Neuronal stem cell (in vitro differentiated cells): ENCODE data around the gene CARMIL1.

ENCODE experiments used
- DNase-seq: peaks from one replicate; pipeline ENCODE4 v3.0.0-alpha.2; 2013; ENCODE audit warnings: low spot score
- H2AFZ ChIP-seq: one replicate; pipeline ENCODE4 v1.6.1; 2013; ENCODE audit warnings: mild to moderate bottlenecking, low read length, inconsistent platforms
- H2AK5ac ChIP-seq: 2 replicates; pipeline ENCODE4 v1.6.1; 2013; ENCODE audit warnings: low read depth, mild to moderate bottlenecking, inconsistent platforms, low read length, moderate library complexity, mixed read lengths
- H2BK120ac ChIP-seq: 2 replicates; pipeline ENCODE4 v1.6.1; 2013; ENCODE audit warnings: low read depth, mild to moderate bottlenecking, inconsistent platforms, low read length, moderate library complexity, mixed read lengths
- H2BK12ac ChIP-seq: one replicate; pipeline ENCODE4 v1.6.1; 2013; ENCODE audit warnings: low read length, inconsistent platforms
- H2BK15ac ChIP-seq: 2 replicates; pipeline ENCODE4 v1.6.1; 2013; ENCODE audit warnings: mild to moderate bottlenecking, low read length, inconsistent platforms, mixed read lengths
- H2BK5ac ChIP-seq: one replicate; pipeline ENCODE4 v1.6.1; 2013; ENCODE audit warnings: inconsistent platforms, mild to moderate bottlenecking, low read length, moderate library complexity
- H3K14ac ChIP-seq: one replicate; pipeline ENCODE4 v1.6.1; 2013; ENCODE audit warnings: low read length, inconsistent platforms
- H3K18ac ChIP-seq: 2 replicates; pipeline ENCODE4 v1.6.1; 2013; ENCODE audit warnings: low read length, inconsistent platforms
- H3K23ac ChIP-seq: 2 replicates; pipeline ENCODE4 v1.6.1; 2013; ENCODE audit warnings: low read depth, mild to moderate bottlenecking, mixed read lengths, low read length, inconsistent platforms; ENCODE audit not compliant: poor library complexity
- H3K27ac ChIP-seq: replicated peaks from 3 replicates; pipeline ENCODE4 v1.5.1; 2013; ENCODE audit warnings: low read length, inconsistent platforms
- H3K27me3 ChIP-seq, 3 experiments: 2 replicates each; pipeline ENCODE4 v1.6.1; 2013; ENCODE audit warnings: low read length in 3 of 3, mild to moderate bottlenecking in 2 of 3, inconsistent platforms in 1 of 3, low read depth in 1 of 3, mixed read lengths in 1 of 3, moderate library complexity in 1 of 3; ENCODE audit not compliant: control insufficient read depth in 3 of 3, insufficient read depth in 3 of 3
- H3K36me3 ChIP-seq, 2 donors: replicated peaks in 1 of 2; 2 replicates each; pipeline ENCODE4 v1.6.1; 2013; ENCODE audit warnings: low read length in 2 of 2; ENCODE audit not compliant: control insufficient read depth in 2 of 2, insufficient read depth in 2 of 2
- H3K4ac ChIP-seq: 2 replicates; pipeline ENCODE4 v1.6.1; 2013; ENCODE audit warnings: inconsistent platforms, mild to moderate bottlenecking, low read length, moderate library complexity
- H3K4me1 ChIP-seq, 2 donors: 1 replicate in 1 of 2; 2 replicates in 1 of 2; pipeline ENCODE4 v1.6.1; 2013; ENCODE audit warnings: low read length in 2 of 2, low read depth in 1 of 2; ENCODE audit not compliant: control insufficient read depth in 2 of 2, insufficient read depth in 1 of 2
- H3K4me2 ChIP-seq: one replicate; pipeline ENCODE4 v1.6.1; 2013; ENCODE audit warnings: mild to moderate bottlenecking, low read length, inconsistent platforms; ENCODE audit not compliant: insufficient read depth, poor library complexity, severe bottlenecking
- H3K4me3 ChIP-seq, 2 donors: 2 replicates each; pipeline ENCODE4 v1.5.1; 2013; ENCODE audit warnings: low read length in 2 of 2, mild to moderate bottlenecking in 2 of 2, inconsistent platforms in 1 of 2, moderate library complexity in 1 of 2
- H3K79me1 ChIP-seq: one replicate; pipeline ENCODE4 v1.6.1; 2013; ENCODE audit warnings: low read depth, mild to moderate bottlenecking, inconsistent platforms, low read length, moderate library complexity
- H3K9ac ChIP-seq: one replicate; pipeline ENCODE4 v1.6.1; 2013; ENCODE audit warnings: mild to moderate bottlenecking, low read depth, low read length, inconsistent platforms; ENCODE audit not compliant: poor library complexity
- H3K9me3 ChIP-seq, 2 donors: replicated peaks in 1 of 2; 2 replicates each; pipeline versions ENCODE3 to v1.6.1; 2013; ENCODE audit warnings: low read length in 2 of 2, mild to moderate bottlenecking in 2 of 2, inconsistent platforms in 1 of 2, low read depth in 1 of 2, mixed read lengths in 1 of 2, moderate library complexity in 1 of 2; ENCODE audit not compliant: control insufficient read depth in 2 of 2, insufficient read depth in 1 of 2
- H4K8ac ChIP-seq: one replicate; pipeline ENCODE4 v1.6.1; 2013; ENCODE audit warnings: low read depth, mild to moderate bottlenecking, inconsistent platforms, low read length, moderate library complexity
- H4K91ac ChIP-seq: one replicate; pipeline ENCODE4 v1.6.1; 2013; ENCODE audit warnings: low read length, low read depth, mild to moderate bottlenecking, inconsistent platforms; ENCODE audit not compliant: poor library complexity
- WGBS, 2 donors: extraction: QIAGEN DNeasy Blood & Tissue Kit; methylation state at CpG; one replicate each; pipeline ENCODE4 v1.1.7; 2013; ENCODE audit warnings: missing lambda C conversion rate in 2 of 2, mixed read lengths in 1 of 2; ENCODE audit not compliant: insufficient read length in 2 of 2, insufficient replicate concordance in 1 of 2; ENCODE audit errors: extremely low coverage in 2 of 2; 5-methylcytosine and 5-hydroxymethylcytosine counted together

CARMIL1 gene

GRCh38 chr6:25311331-25311840, 32.2 kb downstream of the CARMIL1 start:
- no peak overlapping the region for H2BK120ac ChIP-seq
- H2BK12ac ChIP-seq = no peak overlapping the region
- H3K9me3 ChIP-seq = no peaks in the 10 kb centered on the region
- H2BK5ac ChIP-seq = no peak overlapping the region
- H4K8ac ChIP-seq = no peak overlapping the region
- no peak overlapping the region for H2BK15ac ChIP-seq
- H3K14ac ChIP-seq = no peak overlapping the region
- H3K4ac ChIP-seq = no peak overlapping the region
- no peak overlapping the region for H2AFZ ChIP-seq
- H3K4me2 ChIP-seq = no peak overlapping the region
- no peak for DNase-seq
- H3K9ac ChIP-seq = no peak overlapping the region
- H3K27ac ChIP-seq = no peak overlapping the region
- H3K36me3 ChIP-seq = no peaks in the 10 kb centered on the region
- no peak overlapping the region for H2AK5ac ChIP-seq
- WGBS, 2 donors = no CpG with 5 or more reads among the region's 1 CpG
- H3K4me1 ChIP-seq = peaks cover 7 to 8% of the 10 kb centered on the region in 2 donors
- H3K79me1 ChIP-seq = no peaks in the 10 kb centered on the region
- H3K27me3 ChIP-seq = no peaks in the 10 kb centered on the region
- no peak overlapping the region for H4K91ac ChIP-seq
- H3K18ac ChIP-seq = no peak overlapping the region
- no peak overlapping the region for H3K4me3 ChIP-seq
- no peak overlapping the region for H3K23ac ChIP-seq

GRCh38 chr6:25312034-25312620, 33.0 kb downstream of the CARMIL1 start:
- Histone ChIP-seq H3K27ac (no peak overlapping the region), H3K9ac (no peak overlapping the region), H3K23ac (no peak overlapping the region), H3K27me3 (no peaks in the 10 kb centered on the region), H4K91ac (no peak overlapping the region), H3K4me1 (peaks cover 7 to 8% of the 10 kb centered on the region in 2 donors), H3K4ac (no peak overlapping the region), H3K4me2 (no peak overlapping the region), H3K79me1 (no peaks in the 10 kb centered on the region), H3K36me3 (no peaks in the 10 kb centered on the region), H4K8ac (no peak overlapping the region), H2AK5ac (no peak overlapping the region), H2AFZ (no peak overlapping the region), H3K18ac (no peak overlapping the region), H2BK15ac (no peak overlapping the region), H2BK120ac (no peak overlapping the region), H2BK12ac (no peak overlapping the region), H3K9me3 (no peaks in the 10 kb centered on the region), H2BK5ac (no peak overlapping the region), H3K4me3 (no peak overlapping the region), H3K14ac (no peak overlapping the region)
- DNase-seq = no peak
- no CpG with 5 or more reads among the region's 2 CpGs for WGBS, 2 donors

DNA sequence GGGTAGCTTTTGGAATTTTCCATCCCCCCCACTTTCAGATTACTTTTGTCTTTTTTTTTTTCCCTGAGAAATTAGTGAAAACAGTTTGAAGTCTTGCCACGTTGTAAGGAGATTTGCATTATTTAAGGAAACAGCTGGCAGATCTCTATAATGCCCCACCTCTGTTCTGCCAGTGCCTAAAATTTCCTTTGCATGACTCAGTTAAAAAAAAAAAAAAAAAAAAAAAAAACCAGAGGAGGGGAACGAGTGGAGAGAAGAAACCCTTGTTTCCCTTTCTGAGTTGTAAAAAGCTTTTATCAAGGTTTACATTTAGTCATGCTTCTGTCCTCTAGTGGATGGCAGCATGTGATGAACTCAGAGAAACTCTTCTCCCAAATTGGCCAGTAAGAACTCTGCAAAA, 33.5 kb downstream of the CARMIL1 start:
- Histone ChIP-seq H3K9me3 (no peaks in the 10 kb centered on the region), H4K8ac (no peak overlapping the region), H3K23ac (no peak overlapping the region), H2AK5ac (no peak overlapping the region), H2AFZ (no peak overlapping the region), H4K91ac (no peak overlapping the region), H3K4ac (no peak overlapping the region), H3K27me3 (no peaks in the 10 kb centered on the region), H3K79me1 (no peaks in the 10 kb centered on the region), H3K9ac (no peak overlapping the region), H2BK120ac (no peak overlapping the region), H3K4me3 (no peak overlapping the region), H3K27ac (no peak overlapping the region), H3K18ac (no peak overlapping the region), H3K4me1 (peaks cover 7 to 8% of the 10 kb centered on the region in 2 donors), H2BK5ac (no peak overlapping the region), H2BK12ac (no peak overlapping the region), H3K14ac (no peak overlapping the region), H3K4me2 (no peak overlapping the region), H3K36me3 (no peaks in the 10 kb centered on the region), H2BK15ac (no peak overlapping the region)
- DNase-seq = no peak
- no CpG with 5 or more reads among the region's 2 CpGs for WGBS, 2 donors

DNA sequence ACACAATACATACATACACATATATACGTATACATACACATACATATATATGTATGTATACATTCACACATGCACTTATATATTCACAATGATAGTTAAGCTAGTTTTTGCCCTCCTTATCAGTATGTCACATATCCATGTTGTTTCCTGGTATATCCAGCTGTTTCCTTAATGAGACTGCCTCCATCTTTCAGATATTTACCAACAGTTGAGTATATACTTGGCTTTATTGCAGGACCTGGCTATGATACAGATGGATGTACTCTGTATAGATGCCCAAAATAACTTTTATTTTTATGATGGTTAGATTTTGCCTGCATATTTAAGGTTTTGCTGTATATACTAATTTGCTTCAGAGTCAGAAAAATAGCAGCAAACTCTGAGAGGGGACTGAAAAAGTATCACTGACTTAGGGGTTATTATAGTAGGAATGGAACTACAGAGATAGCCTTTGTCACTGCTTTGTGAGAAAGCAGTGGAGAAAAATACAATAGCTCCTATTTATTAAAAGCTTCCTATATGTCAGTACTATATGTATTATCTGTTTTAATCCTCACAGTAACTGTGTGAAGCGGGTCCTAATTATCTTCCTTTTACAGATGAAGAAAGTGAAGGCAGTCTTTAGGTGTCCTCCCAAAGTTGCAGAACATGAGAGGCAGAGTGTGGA, 35.5 kb downstream of the CARMIL1 start:
- WGBS, 2 donors = 100% methylated on average over 1 of the region's 2 CpGs; no CpG with 5 or more reads in 1 of the 2 donors

More for the DNA sequence above, 35.5 kb downstream of the CARMIL1 start:
- Histone ChIP-seq H2BK12ac (no peak overlapping the region), H3K9me3 (no peaks in the 10 kb centered on the region), H3K18ac (no peak overlapping the region), H4K91ac (no peak overlapping the region), H3K27me3 (no peaks in the 10 kb centered on the region), H3K79me1 (no peaks in the 10 kb centered on the region), H3K4me1 (peaks cover 7 to 8% of the 10 kb centered on the region in 2 donors), H2BK15ac (no peak overlapping the region), H3K9ac (no peak overlapping the region), H2BK120ac (no peak overlapping the region), H3K14ac (no peak overlapping the region), H2BK5ac (no peak overlapping the region), H3K27ac (no peak overlapping the region), H3K4me2 (no peak overlapping the region), H3K36me3 (no peaks in the 10 kb centered on the region), H3K23ac (no peak overlapping the region), H3K4me3 (no peak overlapping the region), H2AFZ (no peak overlapping the region), H3K4ac (no peak overlapping the region), H2AK5ac (no peak overlapping the region), H4K8ac (no peak overlapping the region)
- DNase-seq = no peak
